HG03575 (cell line): Measurements from ENCODE around the gene CARNS1.

ENCODE experiments used
- ATAC-seq: cut with Tn5 transposase; IDR thresholded peaks from one replicate; pipeline ENCODE4 v1.9.1; 2021; ENCODE audit not compliant: unreplicated experiment, insufficient number of reproducible peaks, low FRiP score; ENCODE audit errors: extremely low read depth

CARNS1 gene

GRCh38 chr11:67472882-67473281 is 57.4 kb downstream of the CARNS1 start:
- no peak for ATAC-seq
